Measurements from ENCODE around the gene DLG2. TPM values are rescaled to one million over a fixed set of nuclear protein-coding genes. Genes with fewer than 3 reads are reported as not detected.

The DLG2 gene
- total and polyA plus RNA-seq, 2 of the 4 experiments (the other 2 are of a cell fraction): 0.31 to 0.36 TPM

DNA sequence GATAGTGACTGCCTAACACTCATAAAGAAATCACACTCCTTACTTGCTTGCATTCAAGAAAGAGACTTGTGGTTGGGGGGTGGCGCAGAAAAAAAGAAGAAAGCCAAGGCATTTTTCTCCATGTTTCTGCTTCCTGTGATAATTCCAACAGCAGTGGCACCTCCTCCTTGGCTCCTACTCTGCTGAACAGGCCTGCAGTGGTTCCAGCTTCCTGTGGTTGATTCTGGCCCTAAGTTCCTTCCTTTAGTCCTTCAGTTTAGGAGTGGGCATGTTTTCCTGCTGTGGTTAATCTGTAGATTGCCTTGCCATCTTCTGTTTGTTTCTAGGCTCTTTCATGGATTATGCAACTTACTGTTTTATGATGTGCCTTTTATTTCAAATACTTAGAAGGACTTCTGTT lies 940.4 kb downstream of the DLG2 start:
- DNase-seq (no peak), ATAC-seq (ENCODE audit: low read depth) (no peak)
- Histone ChIP-seq H3K4ac (ENCODE audit: low read depth, low read length) (no peak overlapping the region), H2AK5ac (ENCODE audit: low read depth, low read length) (no peak overlapping the region), H2BK20ac (ENCODE audit: low read depth, low read length) (no peak overlapping the region), H3K79me1 (ENCODE audit: low read depth in 1 of 2, low read length in 2 of 2) (no peaks in the 10 kb centered on the region), H2AK9ac (replicated peaks; ENCODE audit: low read depth, low read length, poor library complexity) (no peak overlapping the region), H2BK15ac (ENCODE audit: low read depth, low read length) (no peak overlapping the region), H3K4me1 (ENCODE audit: control insufficient read depth, insufficient read depth, low read length) (no peaks in the 10 kb centered on the region), H2BK5ac (ENCODE audit: low read depth, low read length, poor library complexity, severe bottlenecking) (no peak overlapping the region), H4K5ac (ENCODE audit: low read depth, low read length) (no peak overlapping the region), H3K18ac (ENCODE audit: low read depth, low read length) (no peak overlapping the region), H2BK120ac (ENCODE audit: low read depth, low read length) (no peak overlapping the region), H2AFZ (replicated peaks; ENCODE audit: low read length, poor library complexity) (no peak overlapping the region), H3K27me3 (ENCODE audit: control insufficient read depth, insufficient read depth, low read length) (no peaks in the 10 kb centered on the region), H4K8ac (ENCODE audit: low read depth in 2 of 2, low read length in 2 of 2) (no peak overlapping the region), H3K27ac (ENCODE audit: insufficient read depth, low read length) (no peak overlapping the region), H4K20me1 (ENCODE audit: insufficient read depth, low read length) (no peaks in the 10 kb centered on the region), H3K4me3 (ENCODE audit: insufficient read depth, low read depth, low read length) (no peak overlapping the region), H3K4me2 (ENCODE audit: low read depth, low read length) (no peak overlapping the region), H4K91ac (ENCODE audit: insufficient read depth, low read depth, low read length) (no peak overlapping the region), H3K36me3 (ENCODE audit: control insufficient read depth, insufficient read depth, low read length) (no peaks in the 10 kb centered on the region), H3K9me3 (ENCODE audit: control insufficient read depth, insufficient read depth, low read length) (peaks cover 4% of the 10 kb centered on the region; the same call in 1 of the 2 replicates), H3K9me1 (ENCODE audit: insufficient read depth, low read length) (no peaks in the 10 kb centered on the region), H3K9ac (ENCODE audit: low read depth, low read length) (no peak overlapping the region), H3K14ac (replicated peaks; ENCODE audit: low read depth, low read length) (no peak overlapping the region), H3K23ac (ENCODE audit: low read depth, low read length) (no peak overlapping the region), H3K56ac (ENCODE audit: extremely low read depth, insufficient read depth, low read length) (no peak overlapping the region)
- ChIA-PET CTCF (no interaction called here), POLR2A (ENCODE audit: unreplicated experiment) (no interaction called here)
- BruUV-seq (replicated peaks): no TSS peak
- in situ Hi-C loops (cut with MboI; ENCODE audit: low sequenced_read_pairs): no loop called here
- intact Hi-C loops (cut with micrococcal nuclease): no loop called here
- TF ChIP-seq RAD21 (IDR thresholded peaks at IDR 0.05; ENCODE audit: low read length): no peak
- no peak for TF ChIP-seq CEBPB (IDR thresholded peaks at IDR 0.05; ENCODE audit: low read depth, low read length)
- TF ChIP-seq, protein P1, sequence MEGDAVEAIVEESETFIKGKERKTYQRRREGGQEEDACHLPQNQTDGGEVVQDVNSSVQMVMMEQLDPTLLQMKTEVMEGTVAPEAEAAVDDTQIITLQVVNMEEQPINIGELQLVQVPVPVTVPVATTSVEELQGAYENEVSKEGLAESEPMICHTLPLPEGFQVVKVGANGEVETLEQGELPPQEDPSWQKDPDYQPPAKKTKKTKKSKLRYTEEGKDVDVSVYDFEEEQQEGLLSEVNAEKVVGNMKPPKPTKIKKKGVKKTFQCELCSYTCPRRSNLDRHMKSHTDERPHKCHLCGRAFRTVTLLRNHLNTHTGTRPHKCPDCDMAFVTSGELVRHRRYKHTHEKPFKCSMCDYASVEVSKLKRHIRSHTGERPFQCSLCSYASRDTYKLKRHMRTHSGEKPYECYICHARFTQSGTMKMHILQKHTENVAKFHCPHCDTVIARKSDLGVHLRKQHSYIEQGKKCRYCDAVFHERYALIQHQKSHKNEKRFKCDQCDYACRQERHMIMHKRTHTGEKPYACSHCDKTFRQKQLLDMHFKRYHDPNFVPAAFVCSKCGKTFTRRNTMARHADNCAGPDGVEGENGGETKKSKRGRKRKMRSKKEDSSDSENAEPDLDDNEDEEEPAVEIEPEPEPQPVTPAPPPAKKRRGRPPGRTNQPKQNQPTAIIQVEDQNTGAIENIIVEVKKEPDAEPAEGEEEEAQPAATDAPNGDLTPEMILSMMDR (conservative IDR thresholded peaks at IDR 0.05; ENCODE audit: low read depth, low read length): no peak
- no peak for TF ChIP-seq MAZ (IDR thresholded peaks at IDR 0.05; ENCODE audit: borderline replicate concordance, low read depth, low read length)
- TF ChIP-seq RCOR1 (IDR thresholded peaks at IDR 0.05; ENCODE audit: insufficient replicate concordance, low read length): no peak
- no peak for TF ChIP-seq BHLHE40 (IDR thresholded peaks at IDR 0.05; ENCODE audit: low read depth, low read length)
- no peak for TF ChIP-seq SMC3 (IDR thresholded peaks at IDR 0.05; ENCODE audit: low read depth, low read length)
- no peak for TF ChIP-seq NFE2L2 (IDR thresholded peaks at IDR 0.05; ENCODE audit: low read depth, low read length)
- TF ChIP-seq, protein P2, sequence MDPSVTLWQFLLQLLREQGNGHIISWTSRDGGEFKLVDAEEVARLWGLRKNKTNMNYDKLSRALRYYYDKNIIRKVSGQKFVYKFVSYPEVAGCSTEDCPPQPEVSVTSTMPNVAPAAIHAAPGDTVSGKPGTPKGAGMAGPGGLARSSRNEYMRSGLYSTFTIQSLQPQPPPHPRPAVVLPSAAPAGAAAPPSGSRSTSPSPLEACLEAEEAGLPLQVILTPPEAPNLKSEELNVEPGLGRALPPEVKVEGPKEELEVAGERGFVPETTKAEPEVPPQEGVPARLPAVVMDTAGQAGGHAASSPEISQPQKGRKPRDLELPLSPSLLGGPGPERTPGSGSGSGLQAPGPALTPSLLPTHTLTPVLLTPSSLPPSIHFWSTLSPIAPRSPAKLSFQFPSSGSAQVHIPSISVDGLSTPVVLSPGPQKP (IDR thresholded peaks at IDR 0.05; ENCODE audit: borderline replicate concordance, low read depth, low read length): no peak
- TF ChIP-seq, protein P3, sequence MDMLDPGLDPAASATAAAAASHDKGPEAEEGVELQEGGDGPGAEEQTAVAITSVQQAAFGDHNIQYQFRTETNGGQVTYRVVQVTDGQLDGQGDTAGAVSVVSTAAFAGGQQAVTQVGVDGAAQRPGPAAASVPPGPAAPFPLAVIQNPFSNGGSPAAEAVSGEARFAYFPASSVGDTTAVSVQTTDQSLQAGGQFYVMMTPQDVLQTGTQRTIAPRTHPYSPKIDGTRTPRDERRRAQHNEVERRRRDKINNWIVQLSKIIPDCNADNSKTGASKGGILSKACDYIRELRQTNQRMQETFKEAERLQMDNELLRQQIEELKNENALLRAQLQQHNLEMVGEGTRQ (IDR thresholded peaks at IDR 0.05; ENCODE audit: low read depth, low read length): no peak
- no peak for TF ChIP-seq MXI1 (IDR thresholded peaks at IDR 0.05; ENCODE audit: borderline replicate concordance, low read depth, low read length)
- no peak for TF ChIP-seq MAFK (IDR thresholded peaks at IDR 0.05; ENCODE audit: low read depth, low read length)
- no peak for TF ChIP-seq FOS (IDR thresholded peaks at IDR 0.05; ENCODE audit: low read depth, low read length)
- TF ChIP-seq CHD1 (IDR thresholded peaks at IDR 0.05; ENCODE audit: low read depth, low read length): no peak
- no peak for TF ChIP-seq POLR2A (IDR thresholded peaks at IDR 0.05; ENCODE audit: low read depth, low read length)
- no peak for TF ChIP-seq RFX5 (IDR thresholded peaks at IDR 0.05; ENCODE audit: low read depth, low read length)
- no CpG with 5 or more reads among the region's 1 CpG for WGBS, 2 experiments (ENCODE audit: extremely low coverage in 2 of 2, insufficient read length in 1 of 2)
- dilution Hi-C loops (cut with HindIII; ENCODE audit: low sequenced_read_pairs, unreplicated experiment): no loop called here

Measured in IMR-90 (cell line).